Sigmoid colon (tissue), 7 donors: ENCODE measurements around the gene SLC2A6. TPM values are rescaled to one million over a fixed set of nuclear protein-coding genes. Genes with fewer than 3 reads are reported as not detected.

ENCODE experiments used
- DNase-seq: peaks from one replicate; pipeline ENCODE4 v3.0.0-alpha.2; 2019
- H3K27ac ChIP-seq, 4 donors: fragments of 200-600 bp; sonication (generic); one replicate each; pipeline ENCODE4 v1.5.1; 2016 to 2019; ENCODE audit warnings: mild to moderate bottlenecking in 1 of 4
- H3K27me3 ChIP-seq, 3 donors: fragments of 200-600 bp; sonication (generic); one replicate each; pipeline ENCODE4 v1.5.1; 2019; ENCODE audit warnings: mild to moderate bottlenecking in 1 of 3
- H3K36me3 ChIP-seq, 4 donors: fragments of 200-600 bp; sonication (generic); one replicate each; pipeline ENCODE4 v1.5.1; 2016 to 2019
- H3K4me1 ChIP-seq, 4 donors: fragments of 200-600 bp; sonication (generic); one replicate each; pipeline ENCODE4 v1.5.1; 2017 to 2019
- H3K4me3 ChIP-seq, 4 donors: fragments of 200-600 bp; sonication (generic); one replicate each; pipeline ENCODE4 v1.5.1; 2017 to 2019; ENCODE audit warnings: mild to moderate bottlenecking in 2 of 4, moderate library complexity in 1 of 4
- H3K9me3 ChIP-seq, 4 donors: fragments of 200-600 bp in 3 of 4; sonication (generic) in 3 of 4; one replicate each; pipeline versions ENCODE4 v1.5.1 to v1.6.1; 2013 to 2019
- CTCF ChIP-seq, 4 experiments: fragments of 450-650 bp in 3 of 4; fragments of 200-600 bp in 1 of 4; IDR thresholded peaks; one replicate each; pipeline ENCODE4 v1.5.1; 2016 to 2019; ENCODE audit warnings: antibody characterized with exemption in 4 of 4, mild to moderate bottlenecking in 3 of 4, moderate library complexity in 2 of 4
- EP300 ChIP-seq, 4 donors: sonication (generic); formaldehyde crosslinking; IDR thresholded peaks; one replicate each; pipeline ENCODE4 v1.6.1; 2017; ENCODE audit warnings: antibody characterized with exemption in 4 of 4
- POLR2A ChIP-seq, 2 donors: fragments of 450-650 bp; IDR thresholded peaks; one replicate each; pipeline ENCODE4 v1.6.1; 2016; ENCODE audit warnings: antibody characterized with exemption in 2 of 2, mild to moderate bottlenecking in 2 of 2, moderate library complexity in 2 of 2
- POLR2AphosphoS5 ChIP-seq, 4 donors: sonication (generic); formaldehyde crosslinking; IDR thresholded peaks; one replicate each; pipeline ENCODE4 v1.6.1; 2017; ENCODE audit warnings: antibody characterized with exemption in 4 of 4
- WGBS, 2 donors: extraction: QIAGEN DNeasy Blood & Tissue Kit; methylation state at CpG; one replicate each; pipeline ENCODE4 v1.1.7; 2013; 5-methylcytosine and 5-hydroxymethylcytosine counted together
- intact Hi-C: fragments of 100-400 bp; cut with DNase I; formaldehyde crosslinking; loops from one replicate; pipeline ENCODE4 v1.15.1; 2023
- polyA plus RNA-seq, 3 donors: library from polyadenylated mRNA; stranded (reverse); fragments of 200-250 nt; gene quantifications; one replicate each; pipeline ENCODE4 v1.2.3, GENCODE V29; 2013
- total RNA-seq, 4 donors: library from RNA; depleted of rRNA; stranded (reverse); fragments of >200 nt; gene quantifications; one replicate each; pipeline ENCODE4 v1.1.0, GENCODE V29; 2016
- donor health status: healthy with polysubstance abuse.
- donor health status: Bipolar disorder and iron deficiency.
- donor health status: healthy.

The SLC2A6 gene
- total and polyA plus RNA-seq, 7 donors, result 1.2 to 8.2 (median 1.8) TPM

GRCh38 chr9:133522073-133522910, 43.4 kb upstream of the SLC2A6 start:
- H3K4me3 ChIP-seq, result no peak overlapping the region
- no peak for TF ChIP-seq POLR2AphosphoS5 (IDR thresholded peaks at IDR 0.05)
- TF ChIP-seq CTCF (IDR thresholded peaks at IDR 0.05), result no peak
- no peak for TF ChIP-seq EP300 (IDR thresholded peaks at IDR 0.05)
- no peak for TF ChIP-seq POLR2A (IDR thresholded peaks at IDR 0.05)
- no peak overlapping the region for H3K27ac ChIP-seq
- 29 to 63% methylated on average over 14 of the region's 14 CpGs for WGBS, 2 donors
- peaks cover 0 to 14% (median 10%) of the 10 kb centered on the region in 4 donors for H3K4me1 ChIP-seq
- H3K36me3 ChIP-seq, result no peaks in the 10 kb centered on the region
- DNase-seq, result no peak
- intact Hi-C loops, result no loop called here
- H3K27me3 ChIP-seq, result no peaks in the 10 kb centered on the region
- no peaks in the 10 kb centered on the region for H3K9me3 ChIP-seq

- H3K4me1 ChIP-seq, result peaks cover 0 to 5% (median under 1%) of the 10 kb centered on the region in 4 donors
- intact Hi-C loops, result no loop called here
- no peaks in the 10 kb centered on the region for H3K36me3 ChIP-seq
- 83 to 91% methylated on average over 21 of the region's 21 CpGs for WGBS, 2 donors
- no peak for DNase-seq
- no peaks in the 10 kb centered on the region for H3K9me3 ChIP-seq
- TF ChIP-seq EP300 (IDR thresholded peaks at IDR 0.05) (no peak), POLR2AphosphoS5 (IDR thresholded peaks at IDR 0.05) (no peak), POLR2A (IDR thresholded peaks at IDR 0.05) (no peak), CTCF (IDR thresholded peaks at IDR 0.05) (no peak)
- no peak overlapping the region for H3K27ac ChIP-seq
- no peak overlapping the region for H3K4me3 ChIP-seq
- H3K27me3 ChIP-seq, result no peaks in the 10 kb centered on the region
Measured at GRCh38 chr9:133521122-133522072, 42.5 kb upstream of the SLC2A6 start.

- 88 to 92% methylated on average over 24 of the region's 24 CpGs for WGBS, 2 donors
Measured at GRCh38 chr9:133520121-133520835, 41.4 kb upstream of the SLC2A6 start.

More at GRCh38 chr9:133520121-133520835, 41.4 kb upstream of the SLC2A6 start:
- Histone ChIP-seq H3K36me3 (no peaks in the 10 kb centered on the region), H3K27me3 (peaks cover 0 to 5% (median 1%) of the 10 kb centered on the region in 3 donors), H3K4me3 (no peak overlapping the region), H3K9me3 (no peaks in the 10 kb centered on the region), H3K4me1 (no peaks in the 10 kb centered on the region), H3K27ac (no peak overlapping the region)
- no peak for TF ChIP-seq CTCF (IDR thresholded peaks at IDR 0.05)
- TF ChIP-seq POLR2AphosphoS5 (IDR thresholded peaks at IDR 0.05), result no peak
- no peak for TF ChIP-seq EP300 (IDR thresholded peaks at IDR 0.05)
- TF ChIP-seq POLR2A (IDR thresholded peaks at IDR 0.05), result no peak
- intact Hi-C loops, result no loop called here
- no peak for DNase-seq
